A673 (cell line): ENCODE data around the gene SPATA6L. TPM values are rescaled to one million over a fixed set of nuclear protein-coding genes. Genes with fewer than 3 reads are reported as not detected.

Experiments
- BruUV-seq: library from RNA; stranded (reverse); fragments of 400-500 nt; replicated peaks from 2 replicates; lab custom pipeline; 2021; lab: Mats Ljungman, UMichigan
- CTCF ChIA-PET: fragments of 300-600 bp; sonication (Branson Sonifier 250); formaldehyde crosslinking; loops from one replicate; lab custom pipeline; 2022; ENCODE audit warnings: antibody characterized with exemption; lab: Charles Lee
- POLR2A ChIA-PET: fragments of 300-600 bp; sonication (Branson Sonifier 250); formaldehyde crosslinking; loops from one replicate; lab custom pipeline; 2022; ENCODE audit warnings: antibody characterized with exemption; ENCODE audit not compliant: low non-redundant PET; lab: Charles Lee
- DNase-seq: peaks from one replicate; pipeline ENCODE4 v3.0.0-alpha.2; 2015; ENCODE audit warnings: low spot score
- H3K27ac ChIP-seq: fragments of 200-600 bp; sonication (generic); 2 replicates; pipeline ENCODE4 v1.5.1; 2016; ENCODE audit warnings: mixed run types, low read depth, mild to moderate bottlenecking, mixed read lengths, antibody characterized with exemption, low read length; ENCODE audit not compliant: poor library complexity, severe bottlenecking
- H3K27me3 ChIP-seq: fragments of 200-600 bp; sonication (generic); replicated peaks from 2 replicates; pipeline ENCODE4 v1.6.1; 2017; ENCODE audit warnings: mixed run types, low read depth, mild to moderate bottlenecking, mixed read lengths, antibody characterized with exemption, low read length; ENCODE audit not compliant: insufficient read depth, poor library complexity
- H3K36me3 ChIP-seq: fragments of 200-600 bp; sonication (generic); 2 replicates; pipeline ENCODE4 v1.6.1; 2016; ENCODE audit warnings: mixed run types, mild to moderate bottlenecking, mixed read lengths, antibody characterized with exemption, low read length; ENCODE audit not compliant: insufficient read depth, poor library complexity, severe bottlenecking
- H3K4me1 ChIP-seq: fragments of 200-600 bp; sonication (generic); 2 replicates; pipeline ENCODE4 v1.6.1; 2017; ENCODE audit warnings: mixed run types, mild to moderate bottlenecking, mixed read lengths, antibody characterized with exemption, low read length; ENCODE audit not compliant: insufficient read depth, poor library complexity, severe bottlenecking
- H3K4me3 ChIP-seq: fragments of 200-600 bp; sonication (generic); 2 replicates; pipeline ENCODE4 v1.5.1; 2016; ENCODE audit warnings: low read depth, mixed run types, mild to moderate bottlenecking, mixed read lengths, low read length; ENCODE audit not compliant: poor library complexity, severe bottlenecking
- H3K9me3 ChIP-seq: fragments of 200-600 bp; sonication (generic); 2 replicates; pipeline ENCODE4 v1.6.1; 2016; ENCODE audit warnings: mixed run types, low read depth, mild to moderate bottlenecking, mixed read lengths, antibody characterized with exemption, low read length; ENCODE audit not compliant: poor library complexity, severe bottlenecking
- CTCF ChIP-seq: fragments of 300-800, 200-600 bp; sonication (generic); conservative IDR thresholded peaks from 2 replicates; pipeline ENCODE4 v1.5.1; 2017; ENCODE audit warnings: low read depth, mild to moderate bottlenecking, antibody characterized with exemption, low read length, moderate library complexity, mixed read lengths
- EZH2 ChIP-seq: fragments of 200-600 bp; sonication (generic); IDR thresholded peaks from 2 replicates; pipeline ENCODE4 v1.6.1; 2017; ENCODE audit warnings: borderline replicate concordance, low read depth, mild to moderate bottlenecking, mixed read lengths, antibody characterized with exemption, low read length; ENCODE audit not compliant: poor library complexity, severe bottlenecking
- intact Hi-C: fragments of 100-400 bp; cut with micrococcal nuclease; formaldehyde crosslinking; loops from one replicate; pipeline ENCODE4 v1.10.0; 2022; ENCODE audit not compliant: unreplicated experiment
- total RNA-seq: library from RNA; stranded (reverse); gene quantifications from 2 replicates; pipeline ENCODE4 v1.2.3, GENCODE V29; 2021

SPATA6L gene
- total RNA-seq, 1 experiment from 2014 or later, result 21.2 TPM

GRCh38 chr9:4573176-4573575 lies 93.1 kb downstream of the SPATA6L start:
- Histone ChIP-seq H3K36me3 (peaks cover 6% of the 10 kb centered on the region), H3K4me1 (peaks cover 25% of the 10 kb centered on the region), H3K27me3 (no peaks in the 10 kb centered on the region), H3K9me3 (no peaks in the 10 kb centered on the region), H3K4me3 (no peak overlapping the region), H3K27ac (no peak overlapping the region)
- CTCF ChIA-PET, result no interaction called here
- intact Hi-C loops, result no loop called here
- DNase-seq, result peak; percentile 29
- POLR2A ChIA-PET, result no interaction called here
- no peak for TF ChIP-seq EZH2
- TF ChIP-seq CTCF, result no peak
- no TSS peak for BruUV-seq

GRCh38 chr9:4572184-4572826 lies 94.0 kb downstream of the SPATA6L start:
- TF ChIP-seq CTCF (no peak), EZH2 (no peak)
- ChIA-PET POLR2A (no interaction called here), CTCF (no interaction called here)
- peaks cover 6% of the 10 kb centered on the region for H3K36me3 ChIP-seq
- peak overlapping the region; percentile 13 for H3K27ac ChIP-seq
- BruUV-seq, result no TSS peak
- H3K4me1 ChIP-seq, result peaks cover 25% of the 10 kb centered on the region
- H3K4me3 ChIP-seq, result no peak overlapping the region
- H3K27me3 ChIP-seq, result no peaks in the 10 kb centered on the region
- intact Hi-C loops, result no loop called here
- no peak for DNase-seq
- no peaks in the 10 kb centered on the region for H3K9me3 ChIP-seq

- H3K36me3 ChIP-seq, result peaks cover 6% of the 10 kb centered on the region
- TF ChIP-seq EZH2 (no peak), CTCF (no peak)
- no peak overlapping the region for H3K4me3 ChIP-seq
- no peak overlapping the region for H3K27ac ChIP-seq
- no peaks in the 10 kb centered on the region for H3K27me3 ChIP-seq
- CTCF ChIA-PET, result no interaction called here
- BruUV-seq, result no TSS peak
- H3K9me3 ChIP-seq, result no peaks in the 10 kb centered on the region
- intact Hi-C loops, result no loop called here
- peaks cover 15% of the 10 kb centered on the region for H3K4me1 ChIP-seq
- DNase-seq, result no peak
- POLR2A ChIA-PET, result no interaction called here
Observed at GRCh38 chr9:4569101-4569500, 97.2 kb downstream of the SPATA6L start.
